DMS114 treated with DMSO at 0.1 percent for 48 hours (cell line): ENCODE data around the gene KCNQ5.

Source experiments
- DNase-seq: peaks from one replicate; lab custom pipeline; 2025; ENCODE audit not compliant: unreplicated experiment; lab: John Stamatoyannopoulos, UW

Gene KCNQ5

GRCh38 chr6:72740135-72740534 is 118.3 kb downstream of the KCNQ5 start:
- DNase-seq: no peak

GRCh38 chr6:72741083-72741482 is 119.2 kb downstream of the KCNQ5 start:
- DNase-seq: no peak

- no peak for DNase-seq
Observed at GRCh38 chr6:72742001-72742673, 120.3 kb downstream of the KCNQ5 start.

GRCh38 chr6:72746276-72746675 is 124.4 kb downstream of the KCNQ5 start:
- DNase-seq: no peak

GRCh38 chr6:72748759-72749158 is 126.9 kb downstream of the KCNQ5 start:
- no peak for DNase-seq

- no peak for DNase-seq
Observed at GRCh38 chr6:72755752-72756151, 133.9 kb downstream of the KCNQ5 start.

- no peak for DNase-seq
Observed at GRCh38 chr6:72757048-72757447, 135.2 kb downstream of the KCNQ5 start.

GRCh38 chr6:72757926-72758325 is 136.1 kb downstream of the KCNQ5 start:
- no peak for DNase-seq

- no peak for DNase-seq
Observed at GRCh38 chr6:72758901-72759300, 137.0 kb downstream of the KCNQ5 start.

- no peak for DNase-seq
Observed at GRCh38 chr6:72760114-72760793, 138.4 kb downstream of the KCNQ5 start.

GRCh38 chr6:72761761-72762160 is 139.9 kb downstream of the KCNQ5 start:
- DNase-seq: no peak

GRCh38 chr6:72769459-72770125 is 147.7 kb downstream of the KCNQ5 start:
- DNase-seq: no peak

- no peak for DNase-seq
Observed at GRCh38 chr6:72770959-72771358, 149.1 kb downstream of the KCNQ5 start.

- DNase-seq: no peak
Observed at GRCh38 chr6:72776456-72776855, 154.6 kb downstream of the KCNQ5 start.

- no peak for DNase-seq
Observed at GRCh38 chr6:72781624-72782023, 159.8 kb downstream of the KCNQ5 start.

- DNase-seq: no peak
Observed at GRCh38 chr6:72783035-72783434, 161.2 kb downstream of the KCNQ5 start.

- DNase-seq: no peak
Observed at GRCh38 chr6:72783666-72784065, 161.8 kb downstream of the KCNQ5 start.

- no peak for DNase-seq
Observed at GRCh38 chr6:72784071-72784470, 162.2 kb downstream of the KCNQ5 start.

- DNase-seq: no peak
Observed at GRCh38 chr6:72784581-72784980, 162.7 kb downstream of the KCNQ5 start.

GRCh38 chr6:72787391-72788031 is 165.6 kb downstream of the KCNQ5 start:
- no peak for DNase-seq

GRCh38 chr6:72788188-72788587 is 166.3 kb downstream of the KCNQ5 start:
- DNase-seq: no peak

GRCh38 chr6:72789145-72789544 is 167.3 kb downstream of the KCNQ5 start:
- no peak for DNase-seq
